NT2/D1 (cell line): ENCODE data around the gene MITF.

Experiments
- YY1 ChIP-seq: IDR thresholded peaks from 2 replicates; pipeline ENCODE4 v1.6.1; 2011; ENCODE audit not compliant: insufficient read length, insufficient read depth
- ZNF274 ChIP-seq: IDR thresholded peaks from 2 replicates; pipeline ENCODE4 v1.6.1; 2011; ENCODE audit warnings: mild to moderate bottlenecking, low read depth, low read length

DNA sequence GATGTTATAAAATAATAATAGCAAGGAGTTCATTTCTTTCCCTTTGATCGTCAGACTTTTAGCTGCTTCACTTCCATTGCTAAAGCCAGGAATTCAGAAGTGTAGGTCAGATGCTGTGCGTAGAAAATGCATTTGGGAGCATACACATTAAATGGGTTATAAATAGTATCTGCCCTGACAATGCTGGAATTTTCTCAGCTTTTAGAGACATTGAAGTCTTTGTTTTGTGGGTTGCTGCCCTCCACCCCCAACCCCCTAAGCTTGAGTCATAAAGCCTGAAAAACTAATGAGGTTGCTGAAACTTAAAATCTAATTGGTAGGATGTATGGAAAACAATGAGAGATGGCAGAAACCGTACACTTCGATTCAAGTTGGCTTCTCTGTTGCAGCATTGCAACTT, 81.9 kb downstream of the MITF start:
- TF ChIP-seq ZNF274, result no peak
- TF ChIP-seq YY1, result no peak
